ENCODE results near the gene ERN1. TPM values are rescaled to one million over a fixed set of nuclear protein-coding genes. Genes with fewer than 3 reads are reported as not detected.

The ERN1 gene
- total RNA-seq, 1 experiment from 2014 or later, result 6.5 TPM

- TF ChIP-seq EMX1 (CRISPR knock-in tag; IDR thresholded peaks at IDR 0.05), result no peak
- TF ChIP-seq CREB1 (CRISPR knock-in tag; IDR thresholded peaks at IDR 0.05), result no peak
- TF ChIP-seq ZNF671 (CRISPR knock-in tag; IDR thresholded peaks at IDR 0.05), result no peak
- TF ChIP-seq CREM (CRISPR knock-in tag; IDR thresholded peaks at IDR 0.05), result no peak
- no peak for TF ChIP-seq NFYB (CRISPR knock-in tag; conservative IDR thresholded peaks at IDR 0.05; ENCODE audit: low read depth)
- no peak for TF ChIP-seq FOXP4 (CRISPR knock-in tag; IDR thresholded peaks at IDR 0.05)
- TF ChIP-seq FOXP1 (CRISPR knock-in tag; IDR thresholded peaks at IDR 0.05; ENCODE audit: borderline replicate concordance), result no peak
- no peak for DNase-seq (ENCODE audit: low spot score)
- ATAC-seq, result no peak
- H3K4me3 Mint-ChIP-seq, result no peak overlapping the region
- peaks cover 20% of the 10 kb centered on the region for H3K4me1 Mint-ChIP-seq
- no peaks in the 10 kb centered on the region for H3K9me3 Mint-ChIP-seq
- H3K36me3 Mint-ChIP-seq, result no peaks in the 10 kb centered on the region; the same call in 1 of the 2 replicates
- ChIA-PET CTCF (interaction anchor here (0.6 to 3.6 kb wide), 10 partner anchors 8 to 145 kb away, joined by 3 to 28 read pairs (median 8); partner anchors contain the start of genes CSHL1, ERN1 and GH1), POLR2A (no interaction called here)
- peak overlapping the region; percentile 69; the same call in 1 of the 2 replicates for H3K27ac Mint-ChIP-seq
- no peaks in the 10 kb centered on the region for H3K27me3 Mint-ChIP-seq (ENCODE audit: low read depth)
These were observed 74.5 kb downstream of the ERN1 start for GRCh38 chr17:64055183-64056142.

DNA sequence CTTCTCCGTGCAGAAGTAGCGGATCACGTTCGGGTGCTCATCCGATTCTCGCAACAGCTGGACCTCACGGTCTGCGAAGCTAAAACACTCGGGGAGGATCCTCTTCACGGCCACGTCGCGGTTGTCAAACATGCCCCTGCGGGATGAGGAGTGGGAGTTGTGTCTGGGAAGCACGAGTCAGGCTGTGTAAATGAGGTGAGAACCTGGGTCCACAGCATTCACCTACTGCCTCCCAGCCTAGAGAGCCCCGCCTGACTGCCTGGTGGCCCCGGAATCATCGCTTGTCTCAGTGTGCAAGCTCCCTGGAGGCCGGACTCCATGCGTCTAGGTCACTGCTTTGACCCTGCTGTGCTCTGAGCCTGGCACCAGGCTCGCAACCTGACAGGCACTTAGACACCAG, 75.6 kb downstream of the ERN1 start:
- Mint-ChIP-seq H3K9me3 (no peaks in the 10 kb centered on the region), H3K27ac (no peak overlapping the region), H3K4me3 (no peak overlapping the region), H3K36me3 (no peaks in the 10 kb centered on the region), H3K4me1 (peaks cover 15% of the 10 kb centered on the region), H3K27me3 (ENCODE audit: low read depth) (no peaks in the 10 kb centered on the region)
- DNase-seq (ENCODE audit: low spot score) (no peak), ATAC-seq (no peak)
- POLR2A ChIA-PET, result no interaction called here
- TF ChIP-seq, protein P1, sequence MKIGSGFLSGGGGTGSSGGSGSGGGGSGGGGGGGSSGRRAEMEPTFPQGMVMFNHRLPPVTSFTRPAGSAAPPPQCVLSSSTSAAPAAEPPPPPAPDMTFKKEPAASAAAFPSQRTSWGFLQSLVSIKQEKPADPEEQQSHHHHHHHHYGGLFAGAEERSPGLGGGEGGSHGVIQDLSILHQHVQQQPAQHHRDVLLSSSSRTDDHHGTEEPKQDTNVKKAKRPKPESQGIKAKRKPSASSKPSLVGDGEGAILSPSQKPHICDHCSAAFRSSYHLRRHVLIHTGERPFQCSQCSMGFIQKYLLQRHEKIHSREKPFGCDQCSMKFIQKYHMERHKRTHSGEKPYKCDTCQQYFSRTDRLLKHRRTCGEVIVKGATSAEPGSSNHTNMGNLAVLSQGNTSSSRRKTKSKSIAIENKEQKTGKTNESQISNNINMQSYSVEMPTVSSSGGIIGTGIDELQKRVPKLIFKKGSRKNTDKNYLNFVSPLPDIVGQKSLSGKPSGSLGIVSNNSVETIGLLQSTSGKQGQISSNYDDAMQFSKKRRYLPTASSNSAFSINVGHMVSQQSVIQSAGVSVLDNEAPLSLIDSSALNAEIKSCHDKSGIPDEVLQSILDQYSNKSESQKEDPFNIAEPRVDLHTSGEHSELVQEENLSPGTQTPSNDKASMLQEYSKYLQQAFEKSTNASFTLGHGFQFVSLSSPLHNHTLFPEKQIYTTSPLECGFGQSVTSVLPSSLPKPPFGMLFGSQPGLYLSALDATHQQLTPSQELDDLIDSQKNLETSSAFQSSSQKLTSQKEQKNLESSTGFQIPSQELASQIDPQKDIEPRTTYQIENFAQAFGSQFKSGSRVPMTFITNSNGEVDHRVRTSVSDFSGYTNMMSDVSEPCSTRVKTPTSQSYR (CRISPR knock-in tag; IDR thresholded peaks at IDR 0.05), result no peak
- no peak for TF ChIP-seq FOXP4 (CRISPR knock-in tag; IDR thresholded peaks at IDR 0.05)
- no peak for TF ChIP-seq ZNF317 (CRISPR knock-in tag; IDR thresholded peaks at IDR 0.05; ENCODE audit: borderline replicate concordance, low read depth)
- no peak for TF ChIP-seq NR2C2 (CRISPR knock-in tag; IDR thresholded peaks at IDR 0.05)
- no peak for TF ChIP-seq ZNF423 (CRISPR knock-in tag; IDR thresholded peaks at IDR 0.05)
- TF ChIP-seq AR (CRISPR knock-in tag; IDR thresholded peaks at IDR 0.05), result no peak
- TF ChIP-seq CREB1 (CRISPR knock-in tag; IDR thresholded peaks at IDR 0.05), result no peak
- TF ChIP-seq RELA (CRISPR knock-in tag; IDR thresholded peaks at IDR 0.05; ENCODE audit: borderline replicate concordance), result no peak
- TF ChIP-seq ATF1 (CRISPR knock-in tag; IDR thresholded peaks at IDR 0.05), result no peak
- no peak for TF ChIP-seq SP1 (CRISPR knock-in tag; conservative IDR thresholded peaks at IDR 0.05)
- TF ChIP-seq TCF7 (CRISPR knock-in tag; IDR thresholded peaks at IDR 0.05; ENCODE audit: low read depth), result no peak
- TF ChIP-seq NFATC4 (CRISPR knock-in tag; IDR thresholded peaks at IDR 0.05), result no peak
- TF ChIP-seq NFE2L1 (CRISPR knock-in tag; IDR thresholded peaks at IDR 0.05), result no peak
- no peak for TF ChIP-seq ZNF396 (CRISPR knock-in tag; IDR thresholded peaks at IDR 0.05; ENCODE audit: borderline replicate concordance)
- no peak for TF ChIP-seq HMGXB4 (CRISPR knock-in tag; IDR thresholded peaks at IDR 0.05)
- no peak for TF ChIP-seq ZNF219 (CRISPR knock-in tag; IDR thresholded peaks at IDR 0.05; ENCODE audit: borderline replicate concordance)
- TF ChIP-seq EMX1 (CRISPR knock-in tag; IDR thresholded peaks at IDR 0.05), result no peak
- CTCF ChIA-PET, result interaction anchor here (2.0 to 3.6 kb wide), 4 partner anchors 10 to 108 kb away, joined by 5 to 24 read pairs (median 18); no protein-coding TSS in a partner anchor

Data from WTC11 (cell line).